K562 (cell line): ENCODE data around the gene BPHL. TPM values are rescaled to one million over a fixed set of nuclear protein-coding genes. Genes with fewer than 3 reads are reported as not detected.

ENCODE experiments used
- CHD2 ChIP-seq: IDR thresholded peaks from 2 replicates; pipeline ENCODE4 v1.6.1; 2011; ENCODE audit warnings: low read depth, low read length
- CHD7 ChIP-seq: fragments of 200-600 bp; sonication (generic); IDR thresholded peaks from one replicate; pipeline ENCODE4 v1.6.1; 2012; ENCODE audit warnings: mild to moderate bottlenecking, low read depth, low read length, inconsistent platforms
- HMG20B ChIP-seq: fragments of 250-450 bp; sonication (Bioruptor Pico); IDR thresholded peaks from 2 replicates; pipeline ENCODE4 v1.5.0; 2021; ENCODE audit warnings: mild to moderate bottlenecking
- RB1 ChIP-seq: fragments of 450-650 bp; IDR thresholded peaks from 2 replicates; pipeline ENCODE4 v1.6.1; 2017; ENCODE audit warnings: low read depth, mild to moderate bottlenecking
- SFPQ ChIP-seq: fragments of 200-400 bp; formaldehyde crosslinking; IDR thresholded peaks from 2 replicates; pipeline ENCODE4 v1.6.1; 2017; ENCODE audit warnings: mild to moderate bottlenecking, low read depth, low read length, moderate library complexity
- ZNF318 ChIP-seq, 2 experiments: fragments of 450-650 bp; IDR thresholded peaks; 2 replicates each; pipeline ENCODE4 v1.6.1; 2016; ENCODE audit warnings: mild to moderate bottlenecking in 2 of 2, borderline replicate concordance in 1 of 2, low read depth in 1 of 2, moderate library complexity in 1 of 2
- polyA plus RNA-seq, 8 experiments: library from polyadenylated mRNA; depleted of rRNA in 4 of 8; stranded (reverse) in 5 of 8; unstranded in 3 of 8; fragments of >200 nt; fragmentation: Nextera tagmentation in 2 of 8; fragmentation: Illumina TruSeq in 1 of 8; extraction: Ambion mirVana in 2 of 8; extraction: Trizol in 1 of 8; gene quantifications; 2 replicates each; pipeline versions ENCODE4 v1.2.1 to v1.2.3, GENCODE V29; 2011 to 2014; ENCODE audit warnings: inconsistent platforms in 1 of 8, missing spikeins in 1 of 8
- total RNA-seq, 7 experiments: library from RNA; depleted of rRNA in 6 of 7; stranded (reverse); fragments of >200 nt in 6 of 7; fragmentation: Illumina TruSeq in 2 of 7; extraction: Trizol in 2 of 7; gene quantifications; 2 replicates each; pipeline versions ENCODE4 v1.2.1 to v1.2.3, GENCODE V29; 2011 to 2021; ENCODE audit warnings: low replicate concordance in 1 of 7

BPHL gene
- total and polyA plus RNA-seq, 9 of the 15 experiments (the other 6 are each of a cell fraction or from before 2014, with no cell fraction given), result 3.5 to 17.4 (median 8.2) TPM

- no peak for TF ChIP-seq CHD7
- TF ChIP-seq ZNF318 (IDR thresholded peaks at IDR 0.05; ENCODE audit: borderline replicate concordance in 1 of 2, low read depth in 1 of 2), result no peak
- TF ChIP-seq RB1, result no peak
- TF ChIP-seq CHD2, result no peak
- no peak for TF ChIP-seq SFPQ
- TF ChIP-seq HMG20B (CRISPR knock-in tag), result no peak
Measured at GRCh38 chr6:3190779-3191178, 72.3 kb downstream of the BPHL start (continued).
